Liver (tissue), 3 donors: ENCODE results near the gene TMEM39B.

Source experiments
- CTCF ChIP-seq: fragments of 150-350 bp; IDR thresholded peaks from 2 replicates; pipeline ENCODE4 v1.5.1; 2017; ENCODE audit warnings: improper control_type of control experiment, low read depth, low read length; ENCODE audit not compliant: missing input control
- EGR1 ChIP-seq, 2 donors: IDR thresholded peaks; 2 replicates each; pipeline ENCODE4 v1.6.1; 2016 to 2018; ENCODE audit warnings: antibody characterized with exemption in 2 of 2, low read depth in 2 of 2
- FOXA1 ChIP-seq: IDR thresholded peaks from 2 replicates; pipeline ENCODE4 v1.6.1; 2016; ENCODE audit warnings: antibody characterized with exemption
- GABPA ChIP-seq, 2 donors: IDR thresholded peaks in 1 of 2; conservative IDR thresholded peaks in 1 of 2; 2 replicates each; pipeline ENCODE4 v1.6.1; 2016; ENCODE audit warnings: antibody characterized with exemption in 2 of 2, mild to moderate bottlenecking in 1 of 2, moderate library complexity in 1 of 2
- JUND ChIP-seq, 2 donors: IDR thresholded peaks; 2 replicates each; pipeline ENCODE4 v1.6.1; 2016; ENCODE audit warnings: antibody characterized with exemption in 2 of 2
- RAD21 ChIP-seq, 2 donors: IDR thresholded peaks; 2 replicates each; pipeline ENCODE4 v1.6.1; 2016; ENCODE audit warnings: antibody characterized with exemption in 2 of 2, mild to moderate bottlenecking in 2 of 2
- RXRA ChIP-seq, 2 donors: IDR thresholded peaks; 2 replicates each; pipeline ENCODE4 v1.6.1; 2017 to 2018; ENCODE audit warnings: antibody characterized with exemption in 2 of 2, mild to moderate bottlenecking in 1 of 2
- SP1 ChIP-seq: IDR thresholded peaks from 2 replicates; pipeline ENCODE4 v1.6.1; 2018; ENCODE audit warnings: antibody characterized with exemption, mild to moderate bottlenecking
- TAF1 ChIP-seq: conservative IDR thresholded peaks from 2 replicates; pipeline ENCODE4 v1.6.1; 2016; ENCODE audit warnings: antibody characterized with exemption, mild to moderate bottlenecking
- YY1 ChIP-seq: IDR thresholded peaks from 2 replicates; pipeline ENCODE4 v1.6.1; 2016; ENCODE audit warnings: antibody characterized with exemption, mild to moderate bottlenecking
- TF ChIP-seq, protein P1 (sequence below): IDR thresholded peaks from 2 replicates; pipeline ENCODE4 v1.6.1; 2016; ENCODE audit warnings: antibody characterized with exemption, mild to moderate bottlenecking
- TF ChIP-seq, protein P2 (sequence below): IDR thresholded peaks from 2 replicates; pipeline ENCODE4 v1.6.1; 2016; ENCODE audit warnings: antibody characterized with exemption
- TF ChIP-seq, protein P3 (sequence below): IDR thresholded peaks from 2 replicates; pipeline ENCODE4 v1.6.1; 2016; ENCODE audit warnings: antibody characterized with exemption
- TF ChIP-seq, protein P4 (sequence below): IDR thresholded peaks from 2 replicates; pipeline ENCODE4 v1.6.1; 2016; ENCODE audit warnings: antibody characterized with exemption
- donor health status: healthy.
- donor health status: healthy.

DNA sequence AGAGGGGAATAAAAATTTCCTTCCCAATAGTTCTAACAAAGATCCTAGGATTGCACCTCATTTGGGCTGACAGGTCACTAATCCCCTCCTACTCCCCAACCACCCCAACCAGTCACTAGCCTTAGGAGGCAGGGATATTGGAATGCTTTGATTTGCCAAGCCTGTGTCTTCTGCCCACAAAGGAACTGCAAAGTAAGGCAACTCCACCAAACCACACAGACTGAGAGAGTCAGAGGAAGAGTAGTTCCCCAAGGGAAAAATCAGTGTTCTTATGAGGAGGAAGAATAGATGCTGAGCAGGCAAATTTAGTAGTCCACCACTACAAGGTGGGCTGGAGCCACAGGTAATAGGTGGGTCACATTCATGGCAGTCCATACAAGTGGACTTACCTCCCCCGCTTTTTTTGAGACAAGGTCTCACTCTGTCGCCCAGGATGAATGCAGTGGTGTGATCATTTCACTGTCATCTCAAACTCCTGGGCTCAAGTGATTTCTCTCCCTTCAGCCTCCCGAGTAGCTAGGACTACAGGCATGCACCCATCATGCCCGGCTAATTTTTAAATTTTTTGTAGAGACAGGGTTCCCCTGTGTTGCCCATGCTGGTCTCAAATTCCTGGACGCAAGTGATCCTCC lies 3.7 kb upstream of the TMEM39B start:
- TF ChIP-seq CTCF: no peak
- TF ChIP-seq YY1: no peak
- TF ChIP-seq, protein P1, sequence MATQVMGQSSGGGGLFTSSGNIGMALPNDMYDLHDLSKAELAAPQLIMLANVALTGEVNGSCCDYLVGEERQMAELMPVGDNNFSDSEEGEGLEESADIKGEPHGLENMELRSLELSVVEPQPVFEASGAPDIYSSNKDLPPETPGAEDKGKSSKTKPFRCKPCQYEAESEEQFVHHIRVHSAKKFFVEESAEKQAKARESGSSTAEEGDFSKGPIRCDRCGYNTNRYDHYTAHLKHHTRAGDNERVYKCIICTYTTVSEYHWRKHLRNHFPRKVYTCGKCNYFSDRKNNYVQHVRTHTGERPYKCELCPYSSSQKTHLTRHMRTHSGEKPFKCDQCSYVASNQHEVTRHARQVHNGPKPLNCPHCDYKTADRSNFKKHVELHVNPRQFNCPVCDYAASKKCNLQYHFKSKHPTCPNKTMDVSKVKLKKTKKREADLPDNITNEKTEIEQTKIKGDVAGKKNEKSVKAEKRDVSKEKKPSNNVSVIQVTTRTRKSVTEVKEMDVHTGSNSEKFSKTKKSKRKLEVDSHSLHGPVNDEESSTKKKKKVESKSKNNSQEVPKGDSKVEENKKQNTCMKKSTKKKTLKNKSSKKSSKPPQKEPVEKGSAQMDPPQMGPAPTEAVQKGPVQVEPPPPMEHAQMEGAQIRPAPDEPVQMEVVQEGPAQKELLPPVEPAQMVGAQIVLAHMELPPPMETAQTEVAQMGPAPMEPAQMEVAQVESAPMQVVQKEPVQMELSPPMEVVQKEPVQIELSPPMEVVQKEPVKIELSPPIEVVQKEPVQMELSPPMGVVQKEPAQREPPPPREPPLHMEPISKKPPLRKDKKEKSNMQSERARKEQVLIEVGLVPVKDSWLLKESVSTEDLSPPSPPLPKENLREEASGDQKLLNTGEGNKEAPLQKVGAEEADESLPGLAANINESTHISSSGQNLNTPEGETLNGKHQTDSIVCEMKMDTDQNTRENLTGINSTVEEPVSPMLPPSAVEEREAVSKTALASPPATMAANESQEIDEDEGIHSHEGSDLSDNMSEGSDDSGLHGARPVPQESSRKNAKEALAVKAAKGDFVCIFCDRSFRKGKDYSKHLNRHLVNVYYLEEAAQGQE: no peak
- TF ChIP-seq EGR1 (IDR thresholded peaks at IDR 0.05; ENCODE audit: low read depth in 2 of 2): no peak
- no peak for TF ChIP-seq JUND (IDR thresholded peaks at IDR 0.05)
- TF ChIP-seq RXRA (IDR thresholded peaks at IDR 0.05): no peak
- no peak for TF ChIP-seq RAD21 (IDR thresholded peaks at IDR 0.05)
- no peak for TF ChIP-seq TAF1
- no peak for TF ChIP-seq FOXA1
- TF ChIP-seq GABPA (IDR thresholded peaks at IDR 0.05 in 1 of 2, conservative IDR thresholded peaks at IDR 0.05 in 1 of 2): no peak
- TF ChIP-seq, protein P2, sequence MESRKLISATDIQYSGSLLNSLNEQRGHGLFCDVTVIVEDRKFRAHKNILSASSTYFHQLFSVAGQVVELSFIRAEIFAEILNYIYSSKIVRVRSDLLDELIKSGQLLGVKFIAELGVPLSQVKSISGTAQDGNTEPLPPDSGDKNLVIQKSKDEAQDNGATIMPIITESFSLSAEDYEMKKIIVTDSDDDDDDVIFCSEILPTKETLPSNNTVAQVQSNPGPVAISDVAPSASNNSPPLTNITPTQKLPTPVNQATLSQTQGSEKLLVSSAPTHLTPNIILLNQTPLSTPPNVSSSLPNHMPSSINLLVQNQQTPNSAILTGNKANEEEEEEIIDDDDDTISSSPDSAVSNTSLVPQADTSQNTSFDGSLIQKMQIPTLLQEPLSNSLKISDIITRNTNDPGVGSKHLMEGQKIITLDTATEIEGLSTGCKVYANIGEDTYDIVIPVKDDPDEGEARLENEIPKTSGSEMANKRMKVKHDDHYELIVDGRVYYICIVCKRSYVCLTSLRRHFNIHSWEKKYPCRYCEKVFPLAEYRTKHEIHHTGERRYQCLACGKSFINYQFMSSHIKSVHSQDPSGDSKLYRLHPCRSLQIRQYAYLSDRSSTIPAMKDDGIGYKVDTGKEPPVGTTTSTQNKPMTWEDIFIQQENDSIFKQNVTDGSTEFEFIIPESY: no peak
- TF ChIP-seq SP1: no peak
- TF ChIP-seq, protein P3, sequence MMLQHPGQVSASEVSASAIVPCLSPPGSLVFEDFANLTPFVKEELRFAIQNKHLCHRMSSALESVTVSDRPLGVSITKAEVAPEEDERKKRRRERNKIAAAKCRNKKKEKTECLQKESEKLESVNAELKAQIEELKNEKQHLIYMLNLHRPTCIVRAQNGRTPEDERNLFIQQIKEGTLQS: no peak
- TF ChIP-seq, protein P4, sequence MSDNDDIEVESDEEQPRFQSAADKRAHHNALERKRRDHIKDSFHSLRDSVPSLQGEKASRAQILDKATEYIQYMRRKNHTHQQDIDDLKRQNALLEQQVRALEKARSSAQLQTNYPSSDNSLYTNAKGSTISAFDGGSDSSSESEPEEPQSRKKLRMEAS: no peak
